GM12878 (cell line): ENCODE data around the gene SOX12. TPM values are rescaled to one million over a fixed set of nuclear protein-coding genes. Genes with fewer than 3 reads are reported as not detected.

ENCODE experiments used
- ATAC-seq: fragments of 200-7000 bp; cut with Tn5 transposase; 3 replicates; pipeline ENCODE4 v1.9.1; 2020; ENCODE audit warnings: mild to moderate bottlenecking, moderate library complexity
- BruUV-seq: library from RNA; stranded (reverse); fragments of 400-500 nt; replicated peaks from 2 replicates; lab custom pipeline; 2021; lab: Mats Ljungman, UMichigan
- CTCF ChIA-PET: fragments of 300-600 bp; sonication (Branson Sonifier 250); formaldehyde crosslinking; extraction: SDS; loops from one replicate; lab custom pipeline; 2021; ENCODE audit warnings: inconsistent platforms; lab: Yijun Ruan, JAX
- POLR2A ChIA-PET: fragments of 350-600 bp; formaldehyde crosslinking; extraction: SDS; loops from one replicate; lab custom pipeline; 2021; ENCODE audit warnings: inconsistent platforms; lab: Charles Lee
- RAD21 ChIA-PET: fragments of 300-600 bp; sonication (Branson Sonifier 250); formaldehyde crosslinking; loops from one replicate; lab custom pipeline; 2023; ENCODE audit warnings: antibody characterized with exemption; ENCODE audit not compliant: unreplicated experiment; lab: Charles Lee
- SMC1A ChIA-PET: fragments of 300-600 bp; sonication (Branson Sonifier 250); formaldehyde crosslinking; loops from one replicate; lab custom pipeline; 2023; ENCODE audit not compliant: unreplicated experiment, uncharacterized antibody; lab: Charles Lee
- DNase-seq: peaks from one replicate; pipeline ENCODE4 v3.0.0-alpha.2; 2011; ENCODE audit warnings: low read depth, low spot score
- FAIRE-seq: peaks from 3 replicates; lab custom pipeline; 2011; peaks lifted over from hg19 to GRCh38; lab: Jason Lieb, UNC
- H2AFZ ChIP-seq: 2 replicates; pipeline ENCODE4 v1.6.0; 2011; ENCODE audit warnings: low read depth, low read length, control low read depth; ENCODE audit not compliant: control insufficient read depth
- H3K27ac ChIP-seq: 2 replicates; pipeline ENCODE4 v1.5.1; 2011; ENCODE audit warnings: control low read depth; ENCODE audit not compliant: control insufficient read depth, insufficient read depth
- H3K27me3 ChIP-seq, 2 experiments: replicated peaks in 1 of 2; 2 replicates each; pipeline versions ENCODE4 v1.6.0 to v1.6.1; 2011; ENCODE audit warnings: low read length in 1 of 2; ENCODE audit not compliant: control insufficient read depth in 2 of 2, insufficient read depth in 2 of 2
- H3K36me3 ChIP-seq, 2 experiments: 2 replicates each; pipeline ENCODE4 v1.5.1; 2011; ENCODE audit warnings: low read length in 1 of 2; ENCODE audit not compliant: control insufficient read depth in 2 of 2, insufficient read depth in 2 of 2
- H3K4me1 ChIP-seq: 2 replicates; pipeline ENCODE4 v1.6.1; 2011; ENCODE audit warnings: mild to moderate bottlenecking, low read length, moderate library complexity, mixed read lengths; ENCODE audit not compliant: control insufficient read depth, insufficient read depth
- H3K4me2 ChIP-seq: 2 replicates; pipeline ENCODE4 v1.6.0; 2011; ENCODE audit warnings: control low read depth; ENCODE audit not compliant: control insufficient read depth, insufficient read depth
- H3K4me3 ChIP-seq: fragments of 200-600 bp; sonication (generic); 2 replicates; pipeline ENCODE4 v1.5.1; 2016
- H3K79me2 ChIP-seq: 2 replicates; pipeline ENCODE4 v1.6.0; 2011; ENCODE audit warnings: low read length; ENCODE audit not compliant: control insufficient read depth, insufficient read depth
- H3K9ac ChIP-seq: 2 replicates; pipeline ENCODE4 v1.8.0; 2011; ENCODE audit warnings: low read length, control low read depth, mixed read lengths; ENCODE audit not compliant: control insufficient read depth, insufficient read depth
- H3K9me3 ChIP-seq: replicated peaks from 3 replicates; pipeline ENCODE4 v1.5.1; 2011; ENCODE audit warnings: mild to moderate bottlenecking, low read length; ENCODE audit not compliant: control insufficient read depth, insufficient read depth
- H4K20me1 ChIP-seq: 2 replicates; pipeline ENCODE4 v1.6.0; 2011; ENCODE audit not compliant: control insufficient read depth, insufficient read depth
- CBFB ChIP-seq: IDR thresholded peaks from 2 replicates; pipeline ENCODE4 v1.6.1; 2016; ENCODE audit warnings: antibody characterized with exemption, low read depth
- E2F8 ChIP-seq: fragments of 450-650 bp; IDR thresholded peaks from 2 replicates; pipeline ENCODE4 v1.6.1; 2018; ENCODE audit warnings: mild to moderate bottlenecking, low read depth, moderate library complexity; ENCODE audit not compliant: partially characterized antibody
- EZH2 ChIP-seq: IDR thresholded peaks from 2 replicates; pipeline ENCODE4 v1.6.1; 2012; ENCODE audit warnings: low read depth, mild to moderate bottlenecking, control low read depth, inconsistent platforms, low read length, borderline replicate concordance; ENCODE audit not compliant: control insufficient read depth
- FOS ChIP-seq: IDR thresholded peaks from 3 replicates; pipeline ENCODE4 v1.6.1; 2011; ENCODE audit warnings: borderline replicate concordance; ENCODE audit not compliant: insufficient read length; ENCODE audit errors: extremely low read depth
- HDGF ChIP-seq: fragments of 450-650 bp; IDR thresholded peaks from 2 replicates; pipeline ENCODE4 v1.6.1; 2016; ENCODE audit warnings: antibody characterized with exemption
- MAX ChIP-seq: IDR thresholded peaks from 2 replicates; pipeline ENCODE4 v1.6.1; 2012; ENCODE audit warnings: low read depth, low read length, improper control_type of control experiment
- NBN ChIP-seq: fragments of 450-650 bp; IDR thresholded peaks from 2 replicates; pipeline ENCODE4 v1.6.1; 2016
- NFIC ChIP-seq: IDR thresholded peaks from 2 replicates; pipeline ENCODE4 v1.6.1; 2012; ENCODE audit warnings: low read depth, mild to moderate bottlenecking, inconsistent platforms, low read length, moderate library complexity
- SIN3A ChIP-seq: IDR thresholded peaks from 2 replicates; pipeline ENCODE4 v1.6.1; 2012; ENCODE audit warnings: low read depth, low read length, improper control_type of control experiment
- USF2 ChIP-seq: IDR thresholded peaks from 2 replicates; pipeline ENCODE4 v1.6.1; 2011; ENCODE audit warnings: low read depth, low read length, improper control_type of control experiment, borderline replicate concordance
- WGBS: methylation state at CpG from one replicate; pipeline ENCODE4 v1.1.6; 2016; ENCODE audit warnings: low lambda C conversion rate; ENCODE audit not compliant: insufficient replicate concordance, insufficient coverage; ENCODE audit errors: missing lambda C conversion rate; 5-methylcytosine and 5-hydroxymethylcytosine counted together
- in situ Hi-C: fragments of 300-500 bp; cut with MboI; formaldehyde crosslinking; loops from 9 replicates; pipeline ENCODE4 v1.14.3; 2018; ENCODE audit warnings: mixed read lengths
- intact Hi-C: fragments of 100-400 bp; cut with micrococcal nuclease; formaldehyde crosslinking; loops from one replicate; pipeline ENCODE4 v1.14.2; 2022; ENCODE audit not compliant: unreplicated experiment
- polyA plus RNA-seq, 11 experiments: library from polyadenylated mRNA; depleted of rRNA in 4 of 11; unstranded in 6 of 11; stranded (reverse) in 5 of 11; fragments of >200 nt; fragmentation: Nextera tagmentation in 4 of 11; fragmentation: Illumina TruSeq in 1 of 11; extraction: Ambion mirVana in 4 of 11; extraction: Trizol in 1 of 11; gene quantifications; 1 replicate in 1 of 11; 2 replicates in 10 of 11; pipeline versions ENCODE4 v1.2.1 to v1.2.3, GENCODE V29; 2011 to 2016; ENCODE audit warnings: inconsistent platforms in 2 of 11, missing spikeins in 2 of 11, low read depth in 1 of 11
- total RNA-seq, 4 experiments: library from RNA; depleted of rRNA in 3 of 4; stranded (reverse); fragments of >200 nt in 3 of 4; fragmentation: Illumina TruSeq in 1 of 4; extraction: Trizol in 1 of 4; gene quantifications; 2 replicates each; pipeline versions ENCODE4 v1.2.1 to v1.2.3, GENCODE V29; 2013 to 2021

The SOX12 gene
- total and polyA plus RNA-seq, 10 of the 15 experiments (the other 5 are each of a cell fraction or from before 2014, with no cell fraction given) = 0.50 to 17.9 (median 1.4) TPM

- no peak for TF ChIP-seq E2F8
- no peak for TF ChIP-seq SIN3A
- TF ChIP-seq EZH2 = no peak
- no peak for TF ChIP-seq FOS
- no peak for TF ChIP-seq NFIC
- no peak for TF ChIP-seq NBN
Measured at GRCh38 chr20:311609-312008, 13.7 kb upstream of the SOX12 start (continued).

GRCh38 chr20:312067-312466 is 13.3 kb upstream of the SOX12 start:
- FAIRE-seq = no peak
- in situ Hi-C loops (no loop called here), intact Hi-C loops (no loop called here)
- ChIA-PET CTCF (no interaction called here), POLR2A (interaction anchor here (1.0 kb wide), 1 partner anchor 10 kb away, joined by 4 read pairs; no protein-coding TSS in a partner anchor), RAD21 (no interaction called here)
- 98% methylated on average over 8 of the region's 8 CpGs for WGBS
- H4K20me1 ChIP-seq = no peaks in the 10 kb centered on the region
- H3K4me3 ChIP-seq = no peak overlapping the region
- H3K27me3 ChIP-seq = no peaks in the 10 kb centered on the region
- no peaks in the 10 kb centered on the region for H3K9me3 ChIP-seq
- H3K36me3 ChIP-seq = no peaks in the 10 kb centered on the region
- H3K9ac ChIP-seq = no peak overlapping the region
- BruUV-seq = no TSS peak
- no peak overlapping the region for H2AFZ ChIP-seq
- H3K27ac ChIP-seq = no peak overlapping the region
- no peak for DNase-seq
- H3K4me2 ChIP-seq = no peak overlapping the region
- no peaks in the 10 kb centered on the region for H3K79me2 ChIP-seq
- TF ChIP-seq USF2 (no peak), CBFB (no peak), HDGF (no peak), MAX (no peak)
- TF ChIP-seq, all 136 proteins: peak for 0
- ATAC-seq = no peak
- peaks cover 4% of the 10 kb centered on the region; the same call in 1 of the 2 replicates for H3K4me1 ChIP-seq
- SMC1A ChIA-PET = interaction anchor here (0.9 to 2.5 kb wide), 4 partner anchors 9 to 15 kb away, joined by 3 to 8 read pairs (median 4); partner anchors contain the start of genes SOX12 and ZCCHC3
